PC-9 (cell line): ENCODE data around the gene PPP2R2B. TPM values are rescaled to one million over a fixed set of nuclear protein-coding genes. Genes with fewer than 3 reads are reported as not detected.

Experiments used
- BruUV-seq: library from RNA; stranded (reverse); fragments of 400-500 nt; replicated peaks from 2 replicates; lab custom pipeline; 2021; lab: Mats Ljungman, UMichigan
- CTCF ChIA-PET: fragments of 300-600 bp; sonication (Branson Sonifier 250); formaldehyde crosslinking; loops from one replicate; lab custom pipeline; 2022; ENCODE audit warnings: antibody characterized with exemption; lab: Charles Lee
- POLR2A ChIA-PET: fragments of 300-600 bp; sonication (Branson Sonifier 250); formaldehyde crosslinking; loops from one replicate; lab custom pipeline; 2022; ENCODE audit warnings: antibody characterized with exemption; ENCODE audit not compliant: unreplicated experiment; lab: Charles Lee
- DNase-seq, 2 experiments: peaks; one replicate each; pipeline versions ENCODE4 v3.0.0 to v3.0.0-alpha.2; 2015 to 2022; ENCODE audit warnings: mixed read lengths in 1 of 2
- H2AFZ ChIP-seq: fragments of 200-600 bp; sonication (generic); 2 replicates; pipeline ENCODE4 v1.8.1; 2017; ENCODE audit warnings: antibody characterized with exemption
- H3F3A ChIP-seq: fragments of 200-600 bp; sonication (generic); 2 replicates; pipeline ENCODE4 v1.8.1; 2017; ENCODE audit warnings: antibody characterized with exemption, mild to moderate bottlenecking, low read depth; ENCODE audit not compliant: insufficient read depth
- H3K27ac ChIP-seq: fragments of 200-600 bp; sonication (generic); 2 replicates; pipeline ENCODE4 v1.6.1; 2016; ENCODE audit warnings: mixed run types
- H3K27me3 ChIP-seq: fragments of 200-600 bp; sonication (generic); 2 replicates; pipeline ENCODE4 v1.6.1; 2016; ENCODE audit warnings: low read depth, mixed run types; ENCODE audit not compliant: insufficient read depth
- H3K36me3 ChIP-seq: fragments of 200-600 bp; sonication (generic); 2 replicates; pipeline ENCODE4 v1.6.1; 2016; ENCODE audit warnings: low read depth, mixed run types
- H3K4me1 ChIP-seq: fragments of 200-600 bp; sonication (generic); replicated peaks from 2 replicates; pipeline ENCODE4 v1.6.1; 2016; ENCODE audit warnings: mixed run types; ENCODE audit not compliant: insufficient read depth
- H3K4me2 ChIP-seq: fragments of 200-600 bp; sonication (generic); 2 replicates; pipeline ENCODE4 v1.6.1; 2017; ENCODE audit warnings: mixed run types
- H3K4me3 ChIP-seq: fragments of 200-600 bp; sonication (generic); 2 replicates; pipeline ENCODE4 v1.6.1; 2016; ENCODE audit warnings: mixed run types
- H3K79me2 ChIP-seq: fragments of 200-600 bp; sonication (generic); 2 replicates; pipeline ENCODE4 v1.6.1; 2017; ENCODE audit warnings: low read depth, mixed run types
- H3K9me2 ChIP-seq: fragments of 200-600 bp; sonication (generic); 2 replicates; pipeline ENCODE4 v1.8.1; 2017; ENCODE audit warnings: mild to moderate bottlenecking; ENCODE audit not compliant: insufficient read depth
- H3K9me3 ChIP-seq: fragments of 200-600 bp; sonication (generic); 2 replicates; pipeline ENCODE4 v1.8.1; 2016; ENCODE audit warnings: low read depth; ENCODE audit not compliant: insufficient read depth
- H4K20me1 ChIP-seq: fragments of 200-600 bp; sonication (generic); 2 replicates; pipeline ENCODE4 v1.8.1; 2017; ENCODE audit not compliant: insufficient read depth
- EZH2 ChIP-seq: fragments of 200-600 bp; sonication (generic); IDR thresholded peaks from 2 replicates; pipeline ENCODE4 v1.8.0; 2017; ENCODE audit warnings: antibody characterized with exemption, low read depth
- intact Hi-C: fragments of 100-400 bp; cut with micrococcal nuclease; formaldehyde crosslinking; loops from one replicate; pipeline ENCODE4 v1.10.0; 2022; ENCODE audit not compliant: unreplicated experiment
- total RNA-seq: library from RNA; stranded (reverse); gene quantifications from 2 replicates; pipeline ENCODE4 v1.2.3, GENCODE V29; 2021
- TF ChIP-seq, protein P1 (sequence below): fragments of 200-600 bp; sonication (generic); conservative IDR thresholded peaks from 2 replicates; pipeline ENCODE4 v1.6.1; 2017; ENCODE audit warnings: mixed run types, antibody characterized with exemption, mild to moderate bottlenecking, moderate library complexity

PPP2R2B gene
- total RNA-seq, 1 experiment from 2014 or later, result not detected

DNA sequence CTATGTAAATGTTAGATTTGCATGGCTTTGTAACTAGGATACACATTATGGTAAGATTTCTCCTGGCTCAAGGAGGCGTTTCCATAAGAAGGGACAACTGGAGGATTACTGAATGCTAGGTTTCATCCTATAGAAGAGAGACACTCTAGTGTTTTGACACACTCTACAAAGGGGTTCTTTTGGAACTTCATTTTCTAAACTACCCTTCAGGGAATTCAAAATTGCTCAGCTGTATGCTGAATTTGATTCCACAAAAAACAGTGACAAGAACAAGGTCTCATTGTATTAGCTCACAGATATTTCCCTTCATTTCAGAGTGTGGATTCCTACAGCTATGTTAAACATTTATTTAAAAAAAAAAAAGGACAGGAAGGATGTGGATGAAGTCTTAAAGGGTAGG, 151.7 kb downstream of the PPP2R2B start:
- Histone ChIP-seq H3K79me2 (no peaks in the 10 kb centered on the region), H3F3A (peaks cover 12% of the 10 kb centered on the region; the same call in 1 of the 2 replicates), H2AFZ (no peak overlapping the region), H3K4me1 (peaks cover 25% of the 10 kb centered on the region), H3K9me2 (no peaks in the 10 kb centered on the region; the same call in 1 of the 2 replicates), H3K36me3 (no peaks in the 10 kb centered on the region; the same call in 1 of the 2 replicates), H3K9me3 (peaks cover 13% of the 10 kb centered on the region; the same call in 1 of the 2 replicates), H3K4me3 (no peak overlapping the region), H3K27me3 (no peaks in the 10 kb centered on the region), H3K4me2 (no peak overlapping the region), H3K27ac (no peak overlapping the region), H4K20me1 (no peaks in the 10 kb centered on the region)
- POLR2A ChIA-PET, result no interaction called here
- CTCF ChIA-PET, result interaction anchor here (0.6 kb wide), 2 partner anchors 12 to 146 kb away, joined by 3 to 4 read pairs; no protein-coding TSS in a partner anchor
- BruUV-seq, result no TSS peak
- intact Hi-C loops, result no loop called here
- TF ChIP-seq EZH2, result no peak
- TF ChIP-seq, protein P1, sequence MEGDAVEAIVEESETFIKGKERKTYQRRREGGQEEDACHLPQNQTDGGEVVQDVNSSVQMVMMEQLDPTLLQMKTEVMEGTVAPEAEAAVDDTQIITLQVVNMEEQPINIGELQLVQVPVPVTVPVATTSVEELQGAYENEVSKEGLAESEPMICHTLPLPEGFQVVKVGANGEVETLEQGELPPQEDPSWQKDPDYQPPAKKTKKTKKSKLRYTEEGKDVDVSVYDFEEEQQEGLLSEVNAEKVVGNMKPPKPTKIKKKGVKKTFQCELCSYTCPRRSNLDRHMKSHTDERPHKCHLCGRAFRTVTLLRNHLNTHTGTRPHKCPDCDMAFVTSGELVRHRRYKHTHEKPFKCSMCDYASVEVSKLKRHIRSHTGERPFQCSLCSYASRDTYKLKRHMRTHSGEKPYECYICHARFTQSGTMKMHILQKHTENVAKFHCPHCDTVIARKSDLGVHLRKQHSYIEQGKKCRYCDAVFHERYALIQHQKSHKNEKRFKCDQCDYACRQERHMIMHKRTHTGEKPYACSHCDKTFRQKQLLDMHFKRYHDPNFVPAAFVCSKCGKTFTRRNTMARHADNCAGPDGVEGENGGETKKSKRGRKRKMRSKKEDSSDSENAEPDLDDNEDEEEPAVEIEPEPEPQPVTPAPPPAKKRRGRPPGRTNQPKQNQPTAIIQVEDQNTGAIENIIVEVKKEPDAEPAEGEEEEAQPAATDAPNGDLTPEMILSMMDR, result no peak
- no peak for DNase-seq

DNA sequence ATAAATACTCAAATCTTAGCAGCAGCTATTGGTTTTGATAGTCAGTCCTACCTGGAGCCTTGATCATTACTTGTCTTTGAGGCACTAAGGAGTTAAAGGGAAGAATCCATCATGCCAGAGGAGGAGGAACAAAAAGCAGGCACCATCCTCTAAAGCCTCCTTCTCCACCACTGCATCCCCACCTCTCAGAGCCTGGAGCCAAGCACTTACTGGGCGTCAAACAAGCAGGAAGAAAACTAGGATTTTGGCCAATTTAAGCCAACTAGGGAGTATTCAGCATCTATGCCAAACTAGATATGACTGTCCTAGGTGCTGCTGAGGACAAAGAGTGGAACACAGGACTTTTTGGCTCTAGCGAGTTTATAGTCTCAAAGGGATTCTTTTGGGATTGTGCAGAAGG, 152.5 kb downstream of the PPP2R2B start:
- Histone ChIP-seq H3K79me2 (no peaks in the 10 kb centered on the region), H3K9me2 (no peaks in the 10 kb centered on the region; the same call in 1 of the 2 replicates), H3K36me3 (no peaks in the 10 kb centered on the region; the same call in 1 of the 2 replicates), H3K4me3 (no peak overlapping the region), H3K4me1 (peaks cover 22% of the 10 kb centered on the region), H4K20me1 (no peaks in the 10 kb centered on the region), H3K27ac (no peak overlapping the region), H3K4me2 (no peak overlapping the region), H3K9me3 (peaks cover 13% of the 10 kb centered on the region; the same call in 1 of the 2 replicates), H2AFZ (no peak overlapping the region), H3F3A (peaks cover 8% of the 10 kb centered on the region; the same call in 1 of the 2 replicates), H3K27me3 (no peaks in the 10 kb centered on the region)
- intact Hi-C loops, result no loop called here
- BruUV-seq, result no TSS peak
- ChIA-PET POLR2A (interaction anchor here (0.6 kb wide), 1 partner anchor 279 kb away, joined by 3 read pairs; no protein-coding TSS in a partner anchor), CTCF (no interaction called here)
- TF ChIP-seq, protein P1, result no peak
- no peak for TF ChIP-seq EZH2
- DNase-seq, result no peak

DNA sequence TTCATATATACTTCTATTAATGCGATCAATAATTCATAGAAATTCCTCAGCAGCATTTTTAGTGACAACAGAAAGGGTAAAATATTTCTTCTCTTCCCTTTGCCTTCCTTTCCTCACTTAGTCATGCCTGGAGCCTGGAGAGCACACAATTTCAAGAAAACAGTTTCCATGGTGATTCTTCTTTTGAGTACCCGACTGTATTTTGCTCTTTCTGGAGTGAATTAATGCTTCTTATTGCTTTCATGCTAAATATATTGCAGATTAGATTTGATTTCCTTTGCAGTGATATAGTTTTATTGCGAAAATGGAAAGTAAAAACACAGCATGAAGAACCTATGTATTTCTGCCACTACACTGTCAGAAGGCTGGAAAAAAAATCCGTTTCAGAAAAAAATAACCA, 153.5 kb downstream of the PPP2R2B start:
- TF ChIP-seq, protein P1, result no peak
- TF ChIP-seq EZH2, result no peak
- BruUV-seq, result no TSS peak
- Histone ChIP-seq H3K27ac (no peak overlapping the region), H3K9me3 (peaks cover 6% of the 10 kb centered on the region; the same call in 1 of the 2 replicates), H3K4me1 (peaks cover 17% of the 10 kb centered on the region), H3K9me2 (no peaks in the 10 kb centered on the region; the same call in 1 of the 2 replicates), H3K27me3 (no peaks in the 10 kb centered on the region), H3K4me3 (no peak overlapping the region), H4K20me1 (no peaks in the 10 kb centered on the region), H3F3A (peaks cover 8% of the 10 kb centered on the region; the same call in 1 of the 2 replicates), H3K36me3 (no peaks in the 10 kb centered on the region; the same call in 1 of the 2 replicates), H3K79me2 (no peaks in the 10 kb centered on the region), H2AFZ (no peak overlapping the region), H3K4me2 (no peak overlapping the region)
- ChIA-PET POLR2A (no interaction called here), CTCF (no interaction called here)
- intact Hi-C loops, result no loop called here
- DNase-seq, result no peak
